HUES6 (cell line): ENCODE results near the gene CLDN20.
"Not testable (repeated sequence)": the region's sequence is repeated elsewhere in the genome, so short reads cannot be mapped to it uniquely, and the experiment has no call there.

Source experiments
- H3K27ac ChIP-seq: 2 replicates; pipeline ENCODE4 v1.7.0; 2013; ENCODE audit warnings: low read depth, mild to moderate bottlenecking, low read length, inconsistent platforms
- H3K27me3 ChIP-seq: 2 replicates; pipeline ENCODE4 v1.6.1; 2013; ENCODE audit warnings: low read length; ENCODE audit not compliant: control insufficient read depth, insufficient read depth
- H3K36me3 ChIP-seq: 2 replicates; pipeline ENCODE4 v1.6.1; 2013; ENCODE audit warnings: low read length; ENCODE audit not compliant: control insufficient read depth, insufficient read depth
- H3K4me1 ChIP-seq: 2 replicates; pipeline ENCODE4 v1.6.1; 2013; ENCODE audit warnings: low read length; ENCODE audit not compliant: control insufficient read depth, insufficient read depth
- H3K4me3 ChIP-seq: 2 replicates; pipeline ENCODE4 v1.5.1; 2013; ENCODE audit warnings: low read depth, low read length
- H3K9ac ChIP-seq: one replicate; pipeline ENCODE4 v1.6.1; 2013; ENCODE audit warnings: mild to moderate bottlenecking, low read length
- H3K9me3 ChIP-seq: 2 replicates; pipeline ENCODE4 v1.6.1; 2013; ENCODE audit warnings: low read depth, low read length; ENCODE audit not compliant: control insufficient read depth, insufficient read depth

CLDN20 gene

DNA sequence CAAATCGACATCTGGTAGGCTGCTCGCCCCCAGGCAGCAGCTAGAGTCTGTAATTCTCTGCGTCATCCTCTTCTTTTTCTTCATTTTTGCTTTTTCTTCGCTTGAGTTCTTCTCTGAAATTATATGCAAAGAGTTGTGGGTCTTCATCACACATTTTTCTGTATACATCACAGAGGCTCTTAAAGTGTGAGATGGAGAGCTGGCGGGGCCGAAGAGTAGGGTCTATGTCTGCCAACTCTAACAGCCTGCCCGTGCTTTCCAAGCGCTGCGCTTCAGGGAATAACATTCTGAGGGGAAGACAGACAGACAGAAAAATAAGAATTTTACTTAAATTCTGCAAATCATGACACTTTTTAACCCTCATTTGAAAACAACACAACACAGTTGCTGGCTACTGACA, 6.0 kb upstream of the CLDN20 start:
- Histone ChIP-seq H3K4me1 (peaks cover 33% of the 10 kb centered on the region), H3K9ac (no peak overlapping the region), H3K4me3 (no peak overlapping the region), H3K36me3 (peaks cover 66% of the 10 kb centered on the region), H3K27ac (no peak overlapping the region), H3K27me3 (no peaks in the 10 kb centered on the region), H3K9me3 (no peaks in the 10 kb centered on the region)

GRCh38 chr6:155259204-155259603, 4.6 kb upstream of the CLDN20 start:
- H3K36me3 ChIP-seq = peaks cover 60% of the 10 kb centered on the region

GRCh38 chr6:155259897-155260296, 3.9 kb upstream of the CLDN20 start:
- Histone ChIP-seq H3K27me3 (no peaks in the 10 kb centered on the region), H3K4me1 (peaks cover 28% of the 10 kb centered on the region), H3K4me3 (no peak overlapping the region), H3K9me3 (no peaks in the 10 kb centered on the region), H3K9ac (no peak overlapping the region), H3K27ac (no peak overlapping the region), H3K36me3 (peaks cover 53% of the 10 kb centered on the region)

More at GRCh38 chr6:155259204-155259603, 4.6 kb upstream of the CLDN20 start:
- Histone ChIP-seq H3K27ac (no peak overlapping the region), H3K9ac (no peak overlapping the region), H3K27me3 (no peaks in the 10 kb centered on the region), H3K9me3 (no peaks in the 10 kb centered on the region), H3K4me3 (no peak overlapping the region), H3K4me1 (peaks cover 27% of the 10 kb centered on the region)

- H3K36me3 ChIP-seq = peaks cover 46% of the 10 kb centered on the region
- peaks cover 33% of the 10 kb centered on the region for H3K4me1 ChIP-seq
- no peaks in the 10 kb centered on the region for H3K27me3 ChIP-seq
- no peak overlapping the region for H3K9ac ChIP-seq
- H3K9me3 ChIP-seq = no peaks in the 10 kb centered on the region
- H3K4me3 ChIP-seq = no peak overlapping the region
- no peak overlapping the region for H3K27ac ChIP-seq
Measured at GRCh38 chr6:155260686-155261085, 3.1 kb upstream of the CLDN20 start.

- Histone ChIP-seq H3K27me3 (no peaks in the 10 kb centered on the region), H3K9me3 (no peaks in the 10 kb centered on the region), H3K36me3 (peaks cover 41% of the 10 kb centered on the region), H3K9ac (no peak overlapping the region), H3K27ac (no peak overlapping the region), H3K4me1 (peaks cover 33% of the 10 kb centered on the region), H3K4me3 (no peak overlapping the region)
Measured at GRCh38 chr6:155261111-155261900, 2.5 kb upstream of the CLDN20 start.

DNA sequence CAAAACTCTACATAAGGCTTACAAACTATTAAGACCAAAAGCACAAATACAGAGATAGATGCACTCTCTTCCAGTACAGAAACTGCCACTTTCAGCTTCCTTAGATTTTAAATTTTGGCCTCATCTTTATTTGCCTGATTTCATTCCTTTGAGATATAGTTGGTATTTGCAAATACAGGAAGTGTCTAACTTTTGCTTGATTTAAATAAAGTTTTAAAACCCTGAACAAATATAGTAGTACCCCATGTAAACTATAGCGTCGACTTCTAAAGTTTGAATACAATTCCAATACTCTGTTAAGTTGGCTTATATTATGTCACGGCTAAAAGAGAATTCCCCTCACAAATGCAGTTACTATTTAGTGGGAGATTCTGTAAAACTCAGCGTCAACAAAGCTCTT, 1.2 kb upstream of the CLDN20 start:
- Histone ChIP-seq H3K9me3 (no peaks in the 10 kb centered on the region), H3K36me3 (peaks cover 37% of the 10 kb centered on the region), H3K27me3 (no peaks in the 10 kb centered on the region), H3K9ac (no peak overlapping the region), H3K4me3 (no peak overlapping the region), H3K4me1 (peaks cover 33% of the 10 kb centered on the region), H3K27ac (no peak overlapping the region)

DNA sequence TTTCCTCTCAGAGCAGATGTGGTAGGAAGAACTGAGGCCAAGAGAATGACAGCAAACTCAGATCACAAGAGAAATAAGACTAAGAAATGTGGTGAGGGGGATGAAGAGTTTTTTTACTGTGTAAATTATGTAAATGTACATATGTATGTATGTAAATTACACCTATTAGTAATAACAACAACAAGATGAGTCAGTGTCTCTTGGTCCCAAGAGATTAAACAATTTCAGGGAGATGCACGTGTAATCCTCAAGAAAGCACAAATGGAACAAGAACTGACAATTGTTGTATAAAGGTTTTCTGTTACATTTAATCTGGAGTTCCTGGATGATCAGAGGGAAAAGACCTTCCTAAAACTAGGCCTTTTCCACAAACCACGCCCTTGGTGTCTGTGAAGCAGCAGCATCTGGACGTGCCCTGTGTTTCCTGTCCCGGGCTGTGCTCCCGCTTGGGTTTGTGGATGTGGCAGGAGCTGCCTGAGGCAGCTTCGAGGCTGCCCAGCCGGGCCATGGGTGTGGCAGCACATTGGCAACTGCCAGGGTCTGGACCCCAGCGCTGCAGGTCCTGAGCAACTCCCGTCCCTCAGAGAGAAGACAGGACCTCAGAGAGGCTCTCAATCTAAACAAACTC, 994 bp downstream of the CLDN20 start:
- peaks cover 42% of the 10 kb centered on the region for H3K4me1 ChIP-seq
- no peak overlapping the region for H3K4me3 ChIP-seq
- no peak overlapping the region for H3K9ac ChIP-seq
- H3K9me3 ChIP-seq = no peaks in the 10 kb centered on the region
- H3K36me3 ChIP-seq = peaks cover 16% of the 10 kb centered on the region
- no peaks in the 10 kb centered on the region for H3K27me3 ChIP-seq
- peak overlapping the region; percentile 74; the same call in 1 of the 2 replicates for H3K27ac ChIP-seq

- no peak overlapping the region for H3K4me3 ChIP-seq
- H3K36me3 ChIP-seq = peaks cover 9% of the 10 kb centered on the region
- H3K4me1 ChIP-seq = peaks cover 48% of the 10 kb centered on the region
Measured at GRCh38 chr6:155265843-155266535, 2.2 kb downstream of the CLDN20 start.

DNA sequence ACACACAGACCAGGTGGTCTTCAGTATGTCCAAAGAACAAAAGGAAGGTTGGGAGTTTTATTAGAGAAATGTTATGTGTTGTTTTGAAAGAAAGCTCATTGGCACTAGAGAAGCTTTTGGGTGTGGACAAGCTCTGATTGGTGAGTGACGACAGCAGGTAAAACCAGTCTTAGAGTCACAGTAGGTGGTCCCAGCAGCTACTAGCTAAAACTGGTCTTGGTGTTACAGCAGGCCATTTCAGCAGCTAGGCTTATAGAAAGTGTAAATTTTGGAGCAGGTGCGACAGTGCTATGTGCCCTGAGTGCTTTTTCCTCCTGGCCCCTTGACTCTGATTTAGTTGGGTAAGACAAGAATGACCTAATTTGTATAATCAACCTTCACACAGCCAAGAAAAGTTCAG, 3.6 kb downstream of the CLDN20 start:
- Histone ChIP-seq H3K9me3 (no peaks in the 10 kb centered on the region), H3K4me3 (no peak overlapping the region)

More at GRCh38 chr6:155265843-155266535, 2.2 kb downstream of the CLDN20 start:
- Histone ChIP-seq H3K27me3 (no peaks in the 10 kb centered on the region), H3K9me3 (no peaks in the 10 kb centered on the region), H3K9ac (no peak overlapping the region), H3K27ac (no peak overlapping the region)

GRCh38 chr6:155268088-155268867, 4.5 kb downstream of the CLDN20 start:
- not testable (repeated sequence) for H3K9me3 ChIP-seq, H3K27me3 ChIP-seq, H3K9ac ChIP-seq, H3K36me3 ChIP-seq
- Histone ChIP-seq H3K4me3 (peak overlapping the region; percentile 19; the same call in 1 of the 2 replicates), H3K4me1 (peaks cover 49% of the 10 kb centered on the region), H3K27ac (peak overlapping the region; percentile 15; the same call in 1 of the 2 replicates)

More for the DNA sequence above, 3.6 kb downstream of the CLDN20 start:
- Histone ChIP-seq H3K4me1 (peaks cover 42% of the 10 kb centered on the region), H3K27me3 (no peaks in the 10 kb centered on the region), H3K9ac (no peak overlapping the region), H3K27ac (no peak overlapping the region), H3K36me3 (peaks cover 9% of the 10 kb centered on the region)
